Trophoblast cell (in vitro differentiated cells and primary cell): ENCODE data around the gene PYDC2.

Experiments
- DNase-seq, 2 donors: peaks; one replicate each; pipeline ENCODE4 v3.0.0-alpha.2; 2016
- H2AFZ ChIP-seq: 2 replicates; pipeline ENCODE4 v1.6.1; 2013; ENCODE audit warnings: low read length, moderate library complexity, mild to moderate bottlenecking; ENCODE audit not compliant: insufficient read depth, poor library complexity
- H2AK5ac ChIP-seq: 2 replicates; pipeline ENCODE4 v1.6.1; 2013; ENCODE audit warnings: mild to moderate bottlenecking, low read length
- H2BK120ac ChIP-seq: 2 replicates; pipeline ENCODE4 v1.6.1; 2013; ENCODE audit warnings: low read length, mild to moderate bottlenecking, moderate library complexity; ENCODE audit not compliant: insufficient read depth, poor library complexity
- H2BK12ac ChIP-seq: 2 replicates; pipeline ENCODE4 v1.6.1; 2013; ENCODE audit warnings: mild to moderate bottlenecking, low read length, moderate library complexity
- H2BK5ac ChIP-seq: 2 replicates; pipeline ENCODE4 v1.6.1; 2013; ENCODE audit warnings: low read length, low read depth, moderate library complexity, mild to moderate bottlenecking; ENCODE audit not compliant: poor library complexity
- H3K14ac ChIP-seq: 2 replicates; pipeline ENCODE4 v1.6.1; 2013; ENCODE audit warnings: mild to moderate bottlenecking, low read length
- H3K18ac ChIP-seq: 2 replicates; pipeline ENCODE4 v1.6.1; 2013; ENCODE audit warnings: mild to moderate bottlenecking, low read length
- H3K23ac ChIP-seq: 2 replicates; pipeline ENCODE4 v1.6.1; 2013; ENCODE audit warnings: low read length
- H3K27ac ChIP-seq: 2 replicates; pipeline ENCODE4 v1.5.1; 2013; ENCODE audit warnings: low read depth, mild to moderate bottlenecking, inconsistent platforms, low read length, moderate library complexity
- H3K27me3 ChIP-seq: 2 replicates; pipeline ENCODE4 v1.6.1; 2013; ENCODE audit warnings: inconsistent platforms, mild to moderate bottlenecking, low read length, moderate library complexity; ENCODE audit not compliant: insufficient read depth
- H3K36me3 ChIP-seq, 2 experiments: 1 replicate in 1 of 2; 2 replicates in 1 of 2; pipeline ENCODE4 v1.6.1; 2013; ENCODE audit warnings: low read length in 2 of 2, mild to moderate bottlenecking in 2 of 2, moderate library complexity in 1 of 2; ENCODE audit not compliant: insufficient read depth in 2 of 2, control insufficient read depth in 1 of 2
- H3K4ac ChIP-seq: 2 replicates; pipeline ENCODE4 v1.6.1; 2013; ENCODE audit warnings: low read depth, mild to moderate bottlenecking, low read length, moderate library complexity
- H3K4me1 ChIP-seq, 2 experiments: 1 replicate in 1 of 2; 2 replicates in 1 of 2; pipeline ENCODE4 v1.6.1; 2013; ENCODE audit warnings: low read length in 2 of 2, mild to moderate bottlenecking in 2 of 2, moderate library complexity in 1 of 2; ENCODE audit not compliant: insufficient read depth in 2 of 2, control insufficient read depth in 1 of 2
- H3K4me2 ChIP-seq: 2 replicates; pipeline ENCODE4 v1.6.1; 2013; ENCODE audit warnings: inconsistent platforms, mild to moderate bottlenecking, low read length, moderate library complexity
- H3K4me3 ChIP-seq: 2 replicates; pipeline ENCODE4 v1.5.1; 2013; ENCODE audit warnings: mild to moderate bottlenecking, low read depth, low read length, inconsistent platforms
- H3K79me1 ChIP-seq: one replicate; pipeline ENCODE4 v1.6.1; 2013; ENCODE audit warnings: low read length
- H3K79me2 ChIP-seq: 2 replicates; pipeline ENCODE4 v1.6.1; 2013; ENCODE audit warnings: low read length, mild to moderate bottlenecking; ENCODE audit not compliant: control insufficient read depth, insufficient read depth, poor library complexity
- H3K9ac ChIP-seq: 2 replicates; pipeline ENCODE4 v1.6.1; 2013; ENCODE audit warnings: mild to moderate bottlenecking, low read length
- H3K9me3 ChIP-seq: 2 replicates; pipeline ENCODE4 v1.6.1; 2013; ENCODE audit warnings: low read depth, mild to moderate bottlenecking, control low read depth, inconsistent platforms, low read length; ENCODE audit not compliant: insufficient read depth
- H4K12ac ChIP-seq: 2 replicates; pipeline ENCODE4 v1.6.1; 2013; ENCODE audit warnings: low read depth, mild to moderate bottlenecking, low read length, moderate library complexity
- H4K8ac ChIP-seq: 2 replicates; pipeline ENCODE4 v1.6.1; 2013; ENCODE audit warnings: low read depth, mild to moderate bottlenecking, low read length, moderate library complexity
- H4K91ac ChIP-seq: one replicate; pipeline ENCODE4 v1.6.1; 2013; ENCODE audit warnings: low read depth, mild to moderate bottlenecking, low read length, moderate library complexity
- WGBS: extraction: QIAGEN DNeasy Blood & Tissue Kit; methylation state at CpG from one replicate; pipeline ENCODE4 v1.1.7; 2013; ENCODE audit warnings: missing lambda C conversion rate; ENCODE audit not compliant: insufficient read length, insufficient coverage; ENCODE audit errors: extremely low coverage; 5-methylcytosine and 5-hydroxymethylcytosine counted together

The PYDC2 gene

DNA sequence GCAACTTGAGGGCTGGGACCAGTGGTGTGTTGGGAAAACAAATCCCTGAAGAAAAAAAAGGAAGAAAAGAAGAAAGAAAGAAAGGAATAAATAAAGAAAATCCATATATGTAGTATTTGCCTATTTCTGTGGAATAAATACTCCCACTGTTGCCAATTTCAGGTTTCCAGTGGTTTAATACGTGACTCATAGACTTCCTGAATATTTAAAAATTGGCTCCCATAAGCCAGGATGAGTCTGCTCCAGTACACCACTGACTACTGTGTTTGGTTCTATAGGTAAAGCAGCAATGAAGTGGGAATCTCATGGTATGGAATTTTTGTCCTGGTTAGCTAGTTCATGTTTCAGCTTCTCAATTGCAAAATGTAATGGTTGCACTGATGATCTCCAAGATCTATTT lies 31.6 kb downstream of the PYDC2 start:
- no CpG with 5 or more reads among the region's 1 CpG for WGBS
- H3K23ac ChIP-seq, result no peak overlapping the region
- H2BK5ac ChIP-seq, result no peak overlapping the region
- no peak overlapping the region for H3K18ac ChIP-seq
- H2BK12ac ChIP-seq, result no peak overlapping the region
- no peak overlapping the region for H2AFZ ChIP-seq
- H3K27ac ChIP-seq, result no peak overlapping the region
- H3K9ac ChIP-seq, result no peak overlapping the region
- no peak overlapping the region for H4K8ac ChIP-seq
- no peak overlapping the region for H2BK120ac ChIP-seq
- no peaks in the 10 kb centered on the region for H3K79me2 ChIP-seq
- no peak overlapping the region for H4K12ac ChIP-seq
- no peak overlapping the region for H2AK5ac ChIP-seq
- no peak overlapping the region for H3K4me2 ChIP-seq
- no peaks in the 10 kb centered on the region for H3K4me1 ChIP-seq
- H3K4ac ChIP-seq, result no peak overlapping the region
- no peaks in the 10 kb centered on the region for H3K36me3 ChIP-seq
- no peak overlapping the region for H4K91ac ChIP-seq
- no peaks in the 10 kb centered on the region for H3K9me3 ChIP-seq
- DNase-seq, result no peak
- H3K14ac ChIP-seq, result no peak overlapping the region
- no peak overlapping the region for H3K4me3 ChIP-seq
- H3K27me3 ChIP-seq, result no peaks in the 10 kb centered on the region
- H3K79me1 ChIP-seq, result no peaks in the 10 kb centered on the region

DNA sequence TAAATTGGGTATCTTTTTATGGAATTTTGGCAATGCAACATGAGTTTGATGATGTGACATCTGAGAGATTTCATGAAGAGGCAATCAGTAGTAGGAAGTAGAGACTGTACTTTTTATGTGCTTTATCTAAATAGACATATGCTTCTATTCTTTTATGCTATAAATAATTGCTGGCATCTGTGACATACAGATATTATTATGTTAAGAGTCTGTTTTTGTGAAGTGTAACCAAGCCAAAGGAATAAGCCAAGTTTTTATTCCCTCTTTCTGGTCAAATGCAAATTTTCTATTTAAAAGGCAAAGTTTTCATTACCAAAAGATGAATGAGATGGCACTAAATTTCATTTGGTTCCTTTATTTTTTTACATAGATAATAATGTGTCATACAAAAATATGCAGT lies 32.4 kb downstream of the PYDC2 start:
- H3K36me3 ChIP-seq, result no peaks in the 10 kb centered on the region
- no peaks in the 10 kb centered on the region for H3K9me3 ChIP-seq
- H4K8ac ChIP-seq, result no peak overlapping the region
- H2AFZ ChIP-seq, result no peak overlapping the region
- no peak overlapping the region for H3K27ac ChIP-seq
- H3K18ac ChIP-seq, result no peak overlapping the region
- H3K79me2 ChIP-seq, result no peaks in the 10 kb centered on the region
- H3K4me1 ChIP-seq, result no peaks in the 10 kb centered on the region
- DNase-seq, result no peak
- H2BK120ac ChIP-seq, result no peak overlapping the region
- H4K12ac ChIP-seq, result no peak overlapping the region
- no peak overlapping the region for H3K23ac ChIP-seq
- no peak overlapping the region for H2BK5ac ChIP-seq
- no peak overlapping the region for H3K4me3 ChIP-seq
- H3K4ac ChIP-seq, result no peak overlapping the region
- no peak overlapping the region for H3K14ac ChIP-seq
- no peak overlapping the region for H2BK12ac ChIP-seq
- no peak overlapping the region for H2AK5ac ChIP-seq
- no peak overlapping the region for H3K9ac ChIP-seq
- H3K4me2 ChIP-seq, result no peak overlapping the region
- H3K79me1 ChIP-seq, result no peaks in the 10 kb centered on the region
- H3K27me3 ChIP-seq, result no peaks in the 10 kb centered on the region
- H4K91ac ChIP-seq, result no peak overlapping the region

DNA sequence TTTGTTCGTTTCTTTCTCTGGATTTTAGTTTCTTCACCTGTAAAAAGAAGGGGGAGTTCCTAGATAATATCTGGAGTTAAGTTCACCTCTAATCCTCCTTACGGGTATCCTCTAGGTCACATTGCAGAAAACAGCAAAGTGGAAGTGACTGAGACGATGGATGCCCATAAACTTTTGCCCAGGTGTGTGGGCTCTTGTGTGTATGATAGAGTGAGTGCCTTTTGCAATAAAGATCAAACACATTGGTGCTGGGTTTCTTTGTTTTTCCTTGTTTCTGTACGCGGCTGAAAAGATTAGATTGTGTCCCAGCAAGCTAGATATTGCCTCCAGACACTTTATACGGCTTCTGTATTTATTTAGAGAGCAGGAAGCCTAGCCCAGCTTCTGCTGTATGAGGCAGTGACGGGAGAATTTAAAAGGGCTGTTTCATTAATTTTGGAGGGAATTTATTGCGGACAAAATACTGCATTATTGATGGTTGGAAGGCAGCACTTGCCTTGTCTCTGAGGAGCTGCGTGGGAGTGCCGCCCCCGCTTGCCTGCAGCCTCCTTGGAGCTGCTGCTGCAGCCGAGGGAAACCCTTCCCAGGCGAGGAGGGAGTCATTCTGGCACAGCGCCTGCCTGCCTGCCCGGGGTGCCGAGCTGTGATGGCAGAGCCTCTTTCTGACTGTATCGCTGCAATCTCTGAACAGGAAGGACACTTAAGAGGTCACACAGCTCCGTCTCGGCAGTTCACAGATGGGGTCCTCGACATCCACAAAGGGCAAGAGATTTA lies 38.5 kb downstream of the PYDC2 start:
- Histone ChIP-seq H3K9ac (no peak overlapping the region), H3K27ac (no peak overlapping the region), H4K12ac (no peak overlapping the region), H3K14ac (no peak overlapping the region), H3K4me3 (no peak overlapping the region), H2BK5ac (no peak overlapping the region), H3K4me2 (no peak overlapping the region), H2AK5ac (no peak overlapping the region), H3K79me2 (no peaks in the 10 kb centered on the region), H3K79me1 (no peaks in the 10 kb centered on the region), H3K18ac (no peak overlapping the region), H4K8ac (no peak overlapping the region), H3K9me3 (no peaks in the 10 kb centered on the region), H3K27me3 (no peaks in the 10 kb centered on the region), H4K91ac (no peak overlapping the region), H2AFZ (no peak overlapping the region), H2BK120ac (no peak overlapping the region), H3K36me3 (no peaks in the 10 kb centered on the region), H2BK12ac (no peak overlapping the region), H3K4me1 (no peaks in the 10 kb centered on the region), H3K23ac (no peak overlapping the region), H3K4ac (no peak overlapping the region)
- DNase-seq, result no peak
- WGBS, result no CpG with 5 or more reads among the region's 20 CpGs

DNA sequence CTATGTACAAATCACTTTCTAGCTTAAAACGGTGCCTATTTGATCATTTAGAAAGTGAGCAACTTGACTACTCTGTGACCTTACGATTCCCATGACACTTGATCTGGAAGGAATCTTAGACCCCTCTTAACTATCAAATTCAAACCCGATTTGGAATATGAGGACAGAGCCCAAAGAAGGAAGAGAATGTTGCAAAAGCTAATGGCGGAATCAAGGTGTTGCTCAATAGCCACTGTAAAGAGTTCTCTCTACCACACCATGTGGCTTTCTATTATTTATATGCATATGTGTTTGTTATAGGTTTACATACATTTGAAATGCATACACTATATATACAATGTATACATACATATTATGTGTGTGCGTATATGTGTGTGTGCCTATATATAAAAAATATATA lies 39.9 kb downstream of the PYDC2 start:
- H2BK120ac ChIP-seq, result no peak overlapping the region
- no peaks in the 10 kb centered on the region for H3K9me3 ChIP-seq
- H3K4ac ChIP-seq, result no peak overlapping the region
- no peaks in the 10 kb centered on the region for H3K27me3 ChIP-seq
- H2BK5ac ChIP-seq, result no peak overlapping the region
- H4K12ac ChIP-seq, result no peak overlapping the region
- no peak overlapping the region for H3K18ac ChIP-seq
- no peak overlapping the region for H3K4me2 ChIP-seq
- no peak overlapping the region for H2AK5ac ChIP-seq
- no peaks in the 10 kb centered on the region for H3K79me2 ChIP-seq
- no peaks in the 10 kb centered on the region for H3K36me3 ChIP-seq
- no peak overlapping the region for H3K23ac ChIP-seq
- H2BK12ac ChIP-seq, result no peak overlapping the region
- H3K27ac ChIP-seq, result no peak overlapping the region
- H2AFZ ChIP-seq, result no peak overlapping the region
- no CpG with 5 or more reads among the region's 5 CpGs for WGBS
- H4K8ac ChIP-seq, result no peak overlapping the region
- H3K79me1 ChIP-seq, result no peaks in the 10 kb centered on the region
- H3K4me3 ChIP-seq, result no peak overlapping the region
- H3K4me1 ChIP-seq, result no peaks in the 10 kb centered on the region
- H4K91ac ChIP-seq, result no peak overlapping the region
- no peak overlapping the region for H3K14ac ChIP-seq
- H3K9ac ChIP-seq, result no peak overlapping the region
- DNase-seq, result no peak
